Measurements from ENCODE around the gene TEX11.

DNA sequence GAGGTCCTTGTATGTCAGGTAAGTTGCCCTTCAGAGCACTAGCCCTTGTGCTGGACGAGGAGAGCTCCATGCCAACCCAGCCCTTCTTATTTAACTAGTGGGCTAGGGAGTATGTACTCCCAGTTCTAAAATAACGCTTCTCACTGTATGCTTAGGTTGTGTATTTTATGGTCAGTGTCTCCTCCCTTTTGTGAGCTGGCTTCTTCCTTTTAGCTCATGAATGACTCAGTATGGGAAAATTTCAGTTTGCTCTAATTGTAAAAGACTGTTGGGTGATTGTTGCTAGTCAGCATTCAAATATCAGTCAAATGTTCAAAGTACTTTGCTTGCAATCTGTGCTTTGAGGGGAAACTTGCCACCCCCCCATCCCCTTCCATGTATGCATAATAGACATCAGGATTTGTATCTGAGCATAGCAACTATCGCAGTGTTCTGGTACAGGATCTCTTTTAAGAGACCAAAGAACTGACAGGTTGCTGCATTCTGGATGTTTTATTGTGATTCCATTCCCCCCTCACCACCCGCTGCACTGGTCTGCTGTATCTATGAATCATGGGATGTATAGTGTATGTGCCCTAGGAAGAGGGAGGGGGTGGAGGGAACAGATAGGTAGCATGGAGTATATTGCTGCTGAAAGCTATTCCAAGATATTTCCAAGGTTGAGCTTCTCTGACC, 429.1 kb downstream of the TEX11 start:
- TF ChIP-seq, protein P1, sequence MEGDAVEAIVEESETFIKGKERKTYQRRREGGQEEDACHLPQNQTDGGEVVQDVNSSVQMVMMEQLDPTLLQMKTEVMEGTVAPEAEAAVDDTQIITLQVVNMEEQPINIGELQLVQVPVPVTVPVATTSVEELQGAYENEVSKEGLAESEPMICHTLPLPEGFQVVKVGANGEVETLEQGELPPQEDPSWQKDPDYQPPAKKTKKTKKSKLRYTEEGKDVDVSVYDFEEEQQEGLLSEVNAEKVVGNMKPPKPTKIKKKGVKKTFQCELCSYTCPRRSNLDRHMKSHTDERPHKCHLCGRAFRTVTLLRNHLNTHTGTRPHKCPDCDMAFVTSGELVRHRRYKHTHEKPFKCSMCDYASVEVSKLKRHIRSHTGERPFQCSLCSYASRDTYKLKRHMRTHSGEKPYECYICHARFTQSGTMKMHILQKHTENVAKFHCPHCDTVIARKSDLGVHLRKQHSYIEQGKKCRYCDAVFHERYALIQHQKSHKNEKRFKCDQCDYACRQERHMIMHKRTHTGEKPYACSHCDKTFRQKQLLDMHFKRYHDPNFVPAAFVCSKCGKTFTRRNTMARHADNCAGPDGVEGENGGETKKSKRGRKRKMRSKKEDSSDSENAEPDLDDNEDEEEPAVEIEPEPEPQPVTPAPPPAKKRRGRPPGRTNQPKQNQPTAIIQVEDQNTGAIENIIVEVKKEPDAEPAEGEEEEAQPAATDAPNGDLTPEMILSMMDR (IDR thresholded peaks at IDR 0.05), result no peak
- no peak for TF ChIP-seq POLR2A (IDR thresholded peaks at IDR 0.05)

Measured in esophagus squamous epithelium (tissue), 4 donors.